ENCODE measurements around the gene WASF3.
A peak's percentile ranks its signal among the peaks of the same experiment; 100 is the strongest.

WASF3 gene

GRCh38 chr13:26658448-26659385, 101.2 kb downstream of the WASF3 start:
- TF ChIP-seq SPI1 (IDR thresholded peaks at IDR 0.05; ENCODE audit: borderline replicate concordance, low read depth) (peak; percentile 61), CTCF (IDR thresholded peaks at IDR 0.05; ENCODE audit: insufficient read depth, low read length) (no peak)
- no peak overlapping the region for H3K4me3 ChIP-seq (replicated peaks; ENCODE audit: insufficient read depth, low read length)
- DNase-seq (ENCODE audit: low read depth in 1 of 2, low spot score in 1 of 2) = no peak
- H3K27ac ChIP-seq (replicated peaks) = no peak overlapping the region
- H3K27me3 ChIP-seq (ENCODE audit: insufficient read depth, poor library complexity, severe bottlenecking) = no peaks in the 10 kb centered on the region

GRCh38 chr13:26660185-26660584, 102.7 kb downstream of the WASF3 start:
- Histone ChIP-seq H3K4me3 (replicated peaks; ENCODE audit: insufficient read depth, low read length) (no peak overlapping the region), H3K27me3 (ENCODE audit: insufficient read depth, poor library complexity, severe bottlenecking) (no peaks in the 10 kb centered on the region), H3K27ac (replicated peaks) (no peak overlapping the region)
- TF ChIP-seq CTCF (IDR thresholded peaks at IDR 0.05; ENCODE audit: insufficient read depth, low read length) (no peak), REST (IDR thresholded peaks at IDR 0.05; ENCODE audit: insufficient replicate concordance, low read depth) (no peak), SPI1 (IDR thresholded peaks at IDR 0.05; ENCODE audit: borderline replicate concordance, low read depth) (no peak), POLR2AphosphoS5 (IDR thresholded peaks at IDR 0.05; ENCODE audit: low read depth) (no peak), GABPA (IDR thresholded peaks at IDR 0.05; ENCODE audit: low read depth) (no peak)
- no peak for DNase-seq (ENCODE audit: low read depth in 1 of 2, low spot score in 1 of 2)

GRCh38 chr13:26660766-26661165, 103.3 kb downstream of the WASF3 start:
- H3K27ac ChIP-seq (replicated peaks) = no peak overlapping the region

More at GRCh38 chr13:26660766-26661165, 103.3 kb downstream of the WASF3 start:
- no peaks in the 10 kb centered on the region for H3K27me3 ChIP-seq (ENCODE audit: insufficient read depth, poor library complexity, severe bottlenecking)
- DNase-seq (ENCODE audit: low read depth in 1 of 2, low spot score in 1 of 2) = peak in 1 of 2 experiments; percentile 10
- H3K4me3 ChIP-seq (replicated peaks; ENCODE audit: insufficient read depth, low read length) = no peak overlapping the region
- no peak for TF ChIP-seq GABPA (IDR thresholded peaks at IDR 0.05; ENCODE audit: low read depth)
- no peak for TF ChIP-seq CTCF (IDR thresholded peaks at IDR 0.05; ENCODE audit: insufficient read depth, low read length)
- TF ChIP-seq REST (IDR thresholded peaks at IDR 0.05; ENCODE audit: insufficient replicate concordance, low read depth) = no peak
- no peak for TF ChIP-seq POLR2AphosphoS5 (IDR thresholded peaks at IDR 0.05; ENCODE audit: low read depth)
- no peak for TF ChIP-seq SPI1 (IDR thresholded peaks at IDR 0.05; ENCODE audit: borderline replicate concordance, low read depth)
